Duodenal mucosa (tissue), 2 donors: ENCODE measurements around the gene HERC2.

Source experiments
- H3K27ac ChIP-seq: one replicate; pipeline ENCODE4 v1.7.0; 2013; ENCODE audit warnings: low read depth, low read length
- H3K27me3 ChIP-seq, 2 donors: one replicate each; pipeline ENCODE4 v1.7.0; 2013; ENCODE audit warnings: low read length in 2 of 2, control low read depth in 1 of 2; ENCODE audit not compliant: insufficient read depth in 2 of 2, control insufficient read depth in 1 of 2
- H3K36me3 ChIP-seq, 2 donors: one replicate each; pipeline ENCODE4 v1.7.0; 2013; ENCODE audit warnings: low read length in 2 of 2, control low read depth in 1 of 2; ENCODE audit not compliant: insufficient read depth in 2 of 2, control insufficient read depth in 1 of 2
- H3K4me1 ChIP-seq, 2 donors: one replicate each; pipeline ENCODE4 v1.7.0; 2013; ENCODE audit warnings: low read length in 2 of 2, control low read depth in 1 of 2; ENCODE audit not compliant: insufficient read depth in 2 of 2, control insufficient read depth in 1 of 2
- H3K4me3 ChIP-seq, 2 donors: one replicate each; pipeline ENCODE4 v1.7.0; 2013; ENCODE audit warnings: low read length in 2 of 2, low read depth in 1 of 2
- H3K9ac ChIP-seq, 2 donors: one replicate each; pipeline ENCODE4 v1.7.0; 2013; ENCODE audit warnings: low read length in 2 of 2, low read depth in 1 of 2
- H3K9me3 ChIP-seq, 2 donors: one replicate each; pipeline ENCODE4 v1.7.0; 2013; ENCODE audit warnings: low read length in 2 of 2, control low read depth in 1 of 2; ENCODE audit not compliant: control insufficient read depth in 1 of 2

Gene HERC2

GRCh38 chr15:28109626-28110455, 212.1 kb downstream of the HERC2 start:
- Histone ChIP-seq H3K4me1 (peaks cover 0 to 6% of the 10 kb centered on the region in 2 donors), H3K27me3 (peaks cover 15 to 18% of the 10 kb centered on the region in 2 donors), H3K36me3 (peaks cover 30 to 36% of the 10 kb centered on the region in 2 donors), H3K9me3 (no peaks in the 10 kb centered on the region), H3K27ac (no peak overlapping the region), H3K9ac (no peak overlapping the region), H3K4me3 (no peak overlapping the region)

- Histone ChIP-seq H3K4me1 (peaks cover 0 to 6% of the 10 kb centered on the region in 2 donors), H3K4me3 (no peak overlapping the region), H3K27ac (no peak overlapping the region), H3K9me3 (no peaks in the 10 kb centered on the region), H3K27me3 (peaks cover 15 to 18% of the 10 kb centered on the region in 2 donors), H3K9ac (no peak overlapping the region), H3K36me3 (peaks cover 13 to 16% of the 10 kb centered on the region in 2 donors)
Measured at GRCh38 chr15:28107904-28108275, 214.1 kb downstream of the HERC2 start.

- Histone ChIP-seq H3K9me3 (no peaks in the 10 kb centered on the region), H3K4me3 (peak overlapping the region; percentile 44 to 58), H3K36me3 (peaks cover 8 to 11% of the 10 kb centered on the region in 2 donors), H3K4me1 (peaks cover 0 to 6% of the 10 kb centered on the region in 2 donors), H3K27ac (no peak overlapping the region), H3K9ac (no peak overlapping the region), H3K27me3 (peaks cover 15 to 18% of the 10 kb centered on the region in 2 donors)
Measured at GRCh38 chr15:28107111-28107903, 214.7 kb downstream of the HERC2 start.

DNA sequence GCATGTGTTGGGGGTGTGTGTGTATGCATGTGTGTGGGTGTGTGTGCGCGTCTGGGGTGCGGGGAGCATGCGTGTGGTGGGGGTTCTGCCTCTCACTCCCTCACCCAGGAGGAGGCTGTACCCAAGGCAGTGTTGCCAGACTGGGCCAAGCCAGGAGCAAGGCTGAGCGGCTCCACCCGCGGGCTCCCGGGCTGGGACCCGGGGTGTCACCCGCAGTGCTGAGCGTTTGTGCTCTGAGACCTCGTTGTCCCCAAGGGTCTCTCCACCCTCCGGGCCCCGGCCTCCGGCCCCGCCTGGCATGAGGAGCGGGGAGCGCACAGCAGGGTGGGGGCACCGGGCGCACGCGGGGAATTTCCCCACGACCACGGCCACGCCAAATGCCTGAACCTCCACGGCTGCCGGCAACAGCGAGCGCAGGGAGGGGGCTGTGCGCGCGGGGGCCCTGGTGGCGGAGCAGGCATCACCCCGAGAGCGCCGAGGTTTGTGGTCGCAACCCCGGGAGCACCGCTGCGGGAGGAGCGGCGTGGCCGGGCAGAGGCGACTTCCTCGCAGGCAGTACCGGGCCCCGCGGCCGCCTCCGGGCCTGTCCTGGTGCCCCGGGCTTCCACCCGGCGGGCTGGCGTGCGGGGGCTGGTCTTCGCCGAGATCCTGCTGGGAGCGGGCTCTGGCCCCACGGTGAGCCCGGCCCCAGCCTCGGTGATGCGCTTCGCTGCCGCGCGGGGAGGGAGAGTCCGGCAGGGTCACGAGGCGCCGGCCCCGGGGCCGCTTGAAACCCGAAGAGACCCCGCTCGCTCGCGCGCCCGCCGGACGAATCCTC, 215.5 kb downstream of the HERC2 start:
- Histone ChIP-seq H3K4me3 (peak overlapping the region; percentile 44 to 58), H3K27ac (no peak overlapping the region), H3K9ac (no peak overlapping the region), H3K9me3 (no peaks in the 10 kb centered on the region), H3K4me1 (peaks cover 0 to 6% of the 10 kb centered on the region in 2 donors), H3K36me3 (peaks cover 0 to 3% of the 10 kb centered on the region in 2 donors), H3K27me3 (peaks cover 17 to 18% of the 10 kb centered on the region in 2 donors)

DNA sequence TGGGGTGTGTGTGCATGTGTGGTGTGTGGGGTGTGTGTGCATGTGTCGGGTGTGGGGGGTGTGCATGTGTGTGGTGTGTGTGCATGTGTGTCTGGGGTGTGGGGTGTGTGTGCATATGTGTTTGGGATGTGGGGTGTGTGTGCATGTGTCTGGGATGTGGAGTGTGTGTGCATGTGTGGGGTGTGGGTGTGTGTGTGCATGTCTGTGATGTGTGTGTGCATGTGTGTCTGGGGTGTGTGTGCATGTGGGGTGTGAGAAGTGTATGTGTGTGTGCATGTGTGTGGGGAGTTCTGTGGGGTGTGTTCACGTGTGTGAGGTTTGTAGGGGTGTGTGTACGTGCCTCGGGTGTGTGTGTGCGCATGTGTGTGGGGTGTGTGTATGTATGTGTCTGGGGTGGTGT, 216.2 kb downstream of the HERC2 start:
- H3K4me3 ChIP-seq, result no peak overlapping the region
- no peaks in the 10 kb centered on the region for H3K9me3 ChIP-seq
- H3K27me3 ChIP-seq, result peaks cover 18 to 21% of the 10 kb centered on the region in 2 donors
- H3K27ac ChIP-seq, result no peak overlapping the region
- no peak overlapping the region for H3K9ac ChIP-seq
- H3K4me1 ChIP-seq, result peaks cover 0 to 6% of the 10 kb centered on the region in 2 donors
- H3K36me3 ChIP-seq, result no peaks in the 10 kb centered on the region

DNA sequence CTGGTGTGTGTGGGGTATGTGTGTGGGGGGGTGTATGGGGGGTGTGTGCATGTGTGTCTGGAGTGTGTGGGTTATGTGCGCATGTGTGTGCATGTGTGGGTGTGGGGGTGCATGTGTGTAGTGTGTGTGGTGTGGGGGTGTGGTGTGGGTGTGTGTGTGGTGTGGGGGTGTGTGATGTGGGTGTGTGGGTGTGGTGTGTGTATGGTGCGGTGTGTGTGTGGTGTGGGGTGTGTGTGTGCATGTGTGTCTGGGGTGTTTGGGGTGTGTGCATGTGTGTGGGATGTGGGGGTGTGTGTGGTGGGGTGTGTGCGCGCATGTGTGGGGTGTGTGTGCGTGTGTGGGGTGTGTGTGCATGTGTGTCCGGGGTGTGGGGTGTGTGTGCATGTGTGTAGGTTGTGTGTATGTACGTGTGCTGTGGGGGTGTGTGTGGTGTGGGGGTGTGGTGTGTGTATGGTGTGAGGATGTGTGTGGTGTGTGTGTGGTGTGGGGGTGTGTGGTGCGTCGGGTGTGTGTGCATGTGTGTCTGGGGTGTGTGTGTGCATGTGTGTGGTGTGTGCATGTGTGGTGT, 216.7 kb downstream of the HERC2 start:
- Histone ChIP-seq H3K9ac (no peak overlapping the region), H3K9me3 (no peaks in the 10 kb centered on the region), H3K27me3 (peaks cover 23 to 26% of the 10 kb centered on the region in 2 donors), H3K4me3 (no peak overlapping the region), H3K36me3 (no peaks in the 10 kb centered on the region), H3K27ac (no peak overlapping the region), H3K4me1 (peaks cover 0 to 6% of the 10 kb centered on the region in 2 donors)

GRCh38 chr15:28104326-28104725, 217.7 kb downstream of the HERC2 start:
- Histone ChIP-seq H3K27ac (no peak overlapping the region), H3K9me3 (no peaks in the 10 kb centered on the region), H3K27me3 (peaks cover 32 to 35% of the 10 kb centered on the region in 2 donors), H3K4me1 (peaks cover 0 to 6% of the 10 kb centered on the region in 2 donors), H3K9ac (no peak overlapping the region), H3K36me3 (no peaks in the 10 kb centered on the region), H3K4me3 (no peak overlapping the region)

DNA sequence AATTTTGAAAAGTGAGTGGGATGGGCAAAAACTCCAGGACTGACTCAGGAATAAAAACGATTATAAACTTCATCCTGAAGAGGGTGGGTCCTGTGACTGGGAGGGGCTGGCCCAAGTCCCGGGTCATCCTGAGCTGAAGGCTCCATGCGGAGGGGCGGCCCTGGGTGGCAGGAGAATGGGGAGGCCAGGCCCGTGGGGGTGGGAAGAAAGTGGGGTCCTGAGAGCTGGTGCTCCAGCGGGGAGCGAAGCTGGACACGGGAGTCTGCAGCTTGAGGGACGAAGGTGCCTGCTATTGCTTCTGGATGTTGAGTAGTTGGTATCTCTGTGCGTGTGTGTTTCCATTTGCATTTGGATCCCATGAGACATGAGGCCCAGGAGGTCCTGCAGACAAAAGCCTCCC, 218.1 kb downstream of the HERC2 start:
- Histone ChIP-seq H3K9ac (no peak overlapping the region), H3K27ac (no peak overlapping the region), H3K4me1 (peaks cover 3 to 9% of the 10 kb centered on the region in 2 donors), H3K9me3 (no peaks in the 10 kb centered on the region), H3K4me3 (no peak overlapping the region), H3K36me3 (no peaks in the 10 kb centered on the region), H3K27me3 (peaks cover 36 to 38% of the 10 kb centered on the region in 2 donors)

DNA sequence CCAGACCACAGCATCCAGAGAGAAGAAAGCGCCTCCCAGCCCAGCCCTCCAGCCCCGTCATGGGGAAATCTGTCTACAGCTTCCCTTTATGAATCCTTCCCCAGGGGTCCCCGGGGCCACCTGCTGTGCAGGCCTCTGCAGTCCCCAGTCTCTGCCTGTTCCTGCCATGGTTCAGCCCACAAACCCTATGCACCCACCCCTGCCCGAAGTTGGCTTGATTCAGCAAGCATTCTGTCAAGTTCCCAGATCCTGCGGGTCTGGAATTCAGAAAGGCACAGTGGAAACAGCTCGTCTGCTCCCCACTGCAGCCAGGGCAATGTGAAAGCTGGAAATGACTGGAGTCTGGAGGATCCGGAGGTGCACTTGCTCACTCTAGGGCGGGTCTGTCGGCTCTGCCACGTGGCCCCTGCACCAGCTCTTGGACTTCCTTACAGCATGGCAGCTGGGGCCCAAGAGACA, 220.0 kb downstream of the HERC2 start:
- H3K27me3 ChIP-seq, result peaks cover 41 to 48% of the 10 kb centered on the region in 2 donors

More for the DNA sequence above, 220.0 kb downstream of the HERC2 start:
- Histone ChIP-seq H3K9me3 (no peaks in the 10 kb centered on the region), H3K9ac (no peak overlapping the region), H3K27ac (no peak overlapping the region), H3K4me3 (no peak overlapping the region), H3K36me3 (no peaks in the 10 kb centered on the region), H3K4me1 (peaks cover 5 to 10% of the 10 kb centered on the region in 2 donors)
